IPS-15b (cell line): ENCODE measurements around the gene TMEM267.
"Not testable (repeated sequence)": the region's sequence is repeated elsewhere in the genome, so short reads cannot be mapped to it uniquely, and the experiment has no call there.

Experiments used
- H3K27me3 ChIP-seq: one replicate; pipeline ENCODE4 v1.6.1; 2013; ENCODE audit warnings: low read length; ENCODE audit not compliant: control insufficient read depth, insufficient read depth
- H3K36me3 ChIP-seq: one replicate; pipeline ENCODE4 v1.6.1; 2013; ENCODE audit warnings: low read length; ENCODE audit not compliant: control insufficient read depth, insufficient read depth
- H3K4me1 ChIP-seq: one replicate; pipeline ENCODE4 v1.6.1; 2013; ENCODE audit warnings: mild to moderate bottlenecking, low read length; ENCODE audit not compliant: control insufficient read depth, insufficient read depth
- H3K4me3 ChIP-seq: one replicate; pipeline ENCODE4 v1.5.1; 2013; ENCODE audit warnings: low read depth, low read length
- H3K9ac ChIP-seq: one replicate; pipeline ENCODE4 v1.6.1; 2013; ENCODE audit warnings: low read depth, mild to moderate bottlenecking, low read length
- H3K9me3 ChIP-seq: one replicate; pipeline ENCODE4 v1.6.1; 2013; ENCODE audit warnings: mild to moderate bottlenecking, low read length; ENCODE audit not compliant: control insufficient read depth, insufficient read depth

Gene TMEM267, protein sequence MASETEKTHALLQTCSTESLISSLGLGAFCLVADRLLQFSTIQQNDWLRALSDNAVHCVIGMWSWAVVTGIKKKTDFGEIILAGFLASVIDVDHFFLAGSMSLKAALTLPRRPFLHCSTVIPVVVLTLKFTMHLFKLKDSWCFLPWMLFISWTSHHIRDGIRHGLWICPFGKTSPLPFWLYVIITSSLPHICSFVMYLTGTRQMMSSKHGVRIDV

DNA sequence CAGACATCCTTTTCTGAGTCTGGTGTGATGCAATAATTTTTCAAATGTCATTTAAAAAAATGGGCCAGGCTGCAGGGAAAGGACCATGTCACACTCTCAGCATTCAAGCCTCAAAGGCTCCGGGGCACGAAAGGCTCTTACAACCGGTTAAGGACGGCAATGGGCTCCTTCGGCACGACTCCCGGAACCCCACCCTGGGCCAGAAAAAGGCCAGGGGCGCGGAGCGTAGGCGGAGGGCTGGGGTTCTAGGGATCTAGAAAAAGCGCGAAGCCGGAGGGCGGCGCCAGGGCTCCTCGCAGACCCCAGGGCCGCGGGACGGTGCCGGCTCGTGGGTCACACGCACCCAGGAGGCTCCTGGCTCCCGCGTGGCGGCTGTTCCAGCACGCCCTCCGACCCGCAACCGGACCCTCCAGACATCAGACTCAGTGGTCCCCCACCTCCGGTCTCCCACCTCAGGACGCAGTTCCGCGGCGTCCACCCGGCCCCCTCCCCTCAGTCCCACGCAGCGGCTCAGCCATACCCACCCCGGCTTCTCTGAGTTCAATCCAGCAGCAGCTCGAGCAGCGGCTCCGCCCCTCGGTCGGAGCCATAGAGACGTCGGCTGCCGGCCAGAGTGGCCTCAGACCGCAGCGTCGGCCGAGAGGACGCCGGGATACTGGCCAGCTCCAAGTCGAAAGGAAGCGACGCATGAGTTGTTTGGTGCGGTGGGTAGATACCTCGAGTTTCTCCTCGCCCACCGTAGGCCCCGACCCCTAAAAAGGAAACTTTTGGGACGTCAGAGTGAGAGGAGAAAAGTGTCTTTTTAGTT is at the start of gene TMEM267:
TSS of gene TMEM267 (minus strand) at position 568 of the 808 bp plus-strand sequence. CDS start 29,896 bp downstream, outside the sequence.
- no peaks in the 10 kb centered on the region for H3K9me3 ChIP-seq
- H3K27me3 ChIP-seq, result no peaks in the 10 kb centered on the region
- no peaks in the 10 kb centered on the region for H3K36me3 ChIP-seq
- H3K4me1 ChIP-seq, result no peaks in the 10 kb centered on the region
- H3K9ac ChIP-seq, result peak within 1 kb of the TSS; percentile 92
- H3K4me3 ChIP-seq, result peak within 1 kb of the TSS; percentile 83

DNA sequence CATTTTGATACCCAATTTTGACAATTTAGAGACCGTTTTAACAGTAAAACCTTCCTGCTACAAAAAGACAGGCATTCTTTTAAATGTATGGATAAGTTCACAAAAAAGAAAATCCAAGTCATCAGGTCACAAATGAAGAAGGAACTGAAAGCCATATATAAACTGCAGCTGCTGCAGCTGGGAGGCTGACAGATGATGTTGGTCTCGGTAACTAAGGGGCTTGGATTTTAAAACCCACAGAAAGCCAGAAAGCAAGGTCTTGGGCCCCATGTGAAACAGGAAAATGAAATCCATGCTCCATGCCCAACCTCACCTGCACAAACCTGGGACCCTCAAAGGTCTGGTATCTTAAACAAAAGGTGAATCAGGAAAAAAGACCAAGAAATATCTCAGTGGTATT is 47.0 kb upstream of the TMEM267 start:
- Histone ChIP-seq H3K36me3 (peaks cover 13% of the 10 kb centered on the region), H3K9ac (no peak overlapping the region), H3K4me3 (no peak overlapping the region), H3K9me3 (no peaks in the 10 kb centered on the region), H3K4me1 (no peaks in the 10 kb centered on the region), H3K27me3 (no peaks in the 10 kb centered on the region)

DNA sequence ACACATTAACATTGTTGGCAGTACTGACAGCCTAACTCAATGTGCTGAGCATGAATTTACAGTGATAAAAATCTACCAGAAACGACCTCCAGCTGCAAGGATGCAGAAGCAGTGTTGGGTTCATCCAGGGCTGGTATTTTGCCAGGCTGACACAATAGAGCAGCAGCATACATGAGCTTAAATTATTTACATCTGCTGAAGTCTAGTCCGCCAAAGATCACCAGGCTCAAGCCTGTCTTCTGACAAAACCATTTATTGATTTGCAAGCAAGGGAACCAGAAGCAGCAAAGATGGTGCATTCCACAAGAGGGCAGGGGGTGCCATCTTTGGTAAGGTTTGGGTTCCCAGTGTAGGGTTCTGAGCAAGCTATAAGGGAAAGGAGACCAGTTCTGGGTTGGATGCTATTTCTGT is 40.0 kb upstream of the TMEM267 start:
- Histone ChIP-seq H3K36me3 (peaks cover 4% of the 10 kb centered on the region), H3K27me3 (no peaks in the 10 kb centered on the region), H3K4me1 (no peaks in the 10 kb centered on the region), H3K4me3 (no peak overlapping the region), H3K9me3 (no peaks in the 10 kb centered on the region), H3K9ac (no peak overlapping the region)

DNA sequence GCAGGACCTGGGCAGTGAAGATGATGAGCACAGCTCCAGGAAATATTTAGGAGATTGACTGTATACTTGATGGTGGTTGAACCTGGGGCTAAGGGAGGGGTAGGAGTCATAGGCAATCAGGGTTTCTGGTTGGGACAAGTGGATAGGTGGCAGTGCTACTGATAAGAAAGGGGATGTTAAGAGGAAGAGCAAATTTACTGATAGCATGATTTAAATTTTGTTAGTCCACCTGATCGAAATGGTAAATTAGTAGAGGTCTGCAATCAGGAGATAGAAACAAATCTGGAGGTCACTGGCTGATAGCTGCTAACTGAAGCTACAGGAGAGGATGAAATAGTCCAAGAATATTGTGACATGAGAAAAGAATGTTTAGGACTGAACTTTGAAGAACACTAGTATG is 37.0 kb upstream of the TMEM267 start:
- Histone ChIP-seq H3K4me1 (peaks cover under 1% of the 10 kb centered on the region), H3K4me3 (no peak overlapping the region), H3K9ac (no peak overlapping the region), H3K27me3 (no peaks in the 10 kb centered on the region), H3K9me3 (no peaks in the 10 kb centered on the region), H3K36me3 (no peaks in the 10 kb centered on the region)

DNA sequence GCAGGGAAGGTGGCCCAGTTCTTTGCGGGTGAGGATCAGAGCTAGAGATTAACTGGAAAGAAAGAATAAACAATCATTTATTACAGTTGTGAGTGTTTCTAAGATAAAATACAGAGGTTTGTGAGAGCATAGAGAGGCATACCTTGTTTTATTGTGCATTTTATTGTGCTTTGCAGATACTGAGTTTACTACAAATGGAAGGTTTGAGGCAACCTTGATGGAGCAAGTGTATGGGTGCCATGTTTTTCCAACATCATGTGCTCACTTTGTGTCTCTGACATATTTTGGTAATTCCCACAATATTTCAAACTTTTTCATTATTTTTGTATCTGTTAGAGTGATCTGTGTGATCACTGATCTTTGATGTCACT is 32.0 kb upstream of the TMEM267 start:
- Histone ChIP-seq H3K9ac (peak overlapping the region; percentile 94), H3K4me1 (peaks cover 7% of the 10 kb centered on the region)

DNA sequence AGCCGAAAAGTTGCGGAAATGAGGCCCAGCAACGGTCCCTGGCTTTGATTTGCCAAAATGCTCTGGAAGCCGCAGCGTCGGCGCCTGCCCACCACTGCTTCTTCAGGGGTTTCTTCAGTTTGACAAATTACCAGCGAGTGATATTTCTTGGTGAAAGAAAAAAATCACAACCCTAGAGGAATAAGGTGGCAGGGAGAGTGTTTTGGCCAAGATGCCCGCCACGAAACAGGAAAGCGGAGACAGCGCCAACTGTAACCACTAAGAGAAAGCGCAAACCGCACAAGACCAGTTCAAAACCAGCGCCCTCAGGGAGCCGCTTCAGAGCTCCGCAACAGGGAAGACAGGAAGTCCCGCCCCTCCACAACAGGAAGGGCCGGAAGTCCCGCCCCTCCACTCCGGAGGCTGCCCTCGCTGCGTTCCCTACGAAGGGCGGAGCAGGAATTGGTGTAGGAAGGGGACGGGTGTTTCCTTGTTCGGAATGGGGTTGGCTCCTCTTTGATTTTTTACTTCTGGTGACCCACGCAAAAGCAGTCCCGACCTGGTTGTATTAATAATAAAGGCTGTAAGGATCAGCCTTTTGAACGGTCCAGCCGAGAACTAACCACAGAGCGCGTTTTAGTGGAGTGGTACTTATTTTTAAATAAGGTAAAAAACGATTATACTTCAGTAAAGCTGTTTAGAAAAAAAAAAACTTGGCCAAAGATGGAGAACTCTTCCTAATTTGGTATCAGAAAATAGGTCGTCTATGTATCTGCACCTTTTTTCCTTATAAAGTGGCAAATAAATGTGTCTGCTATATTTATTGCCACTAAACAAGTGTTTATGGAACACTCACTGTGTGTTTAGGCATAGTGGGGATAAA is 31.4 kb upstream of the TMEM267 start, which contains the start of gene C5orf34:
TSS of gene C5orf34 (minus strand) at position 333 of the 862 bp plus-strand sequence. CDS start 5,809 bp downstream, outside the sequence.
- peak within 1 kb of the TSS; percentile 95 for H3K9ac ChIP-seq
- H3K9me3 ChIP-seq, result no peaks in the 10 kb centered on the region
- H3K4me3 ChIP-seq, result peak within 1 kb of the TSS; percentile 90
- peaks cover 7% of the 10 kb centered on the region for H3K4me1 ChIP-seq
- H3K27me3 ChIP-seq, result no peaks in the 10 kb centered on the region
- no peaks in the 10 kb centered on the region for H3K36me3 ChIP-seq

More for the DNA sequence above, 32.0 kb upstream of the TMEM267 start:
- Histone ChIP-seq H3K36me3 (no peaks in the 10 kb centered on the region), H3K9me3 (no peaks in the 10 kb centered on the region), H3K27me3 (no peaks in the 10 kb centered on the region), H3K4me3 (peak overlapping the region; percentile 90)

DNA sequence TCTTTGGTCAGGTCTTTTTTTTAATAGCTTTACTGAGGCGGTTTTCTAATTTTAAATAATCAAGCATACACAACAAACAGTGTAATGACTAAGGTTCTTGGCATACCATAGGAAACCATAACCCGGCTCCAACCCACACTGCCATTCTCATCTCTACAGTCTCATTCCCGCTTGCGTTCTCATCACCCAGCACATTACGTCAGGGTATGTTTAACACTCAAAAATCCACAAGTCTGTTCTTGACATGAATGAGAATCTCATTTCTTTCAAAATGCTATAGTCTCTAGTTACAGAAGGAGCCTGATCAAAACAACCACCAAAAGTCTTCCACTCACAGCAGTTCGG is 30.8 kb upstream of the TMEM267 start:
- Histone ChIP-seq H3K9ac (peak overlapping the region; percentile 95), H3K36me3 (no peaks in the 10 kb centered on the region), H3K4me3 (peak overlapping the region; percentile 90), H3K27me3 (no peaks in the 10 kb centered on the region), H3K9me3 (no peaks in the 10 kb centered on the region), H3K4me1 (peaks cover 7% of the 10 kb centered on the region)

DNA sequence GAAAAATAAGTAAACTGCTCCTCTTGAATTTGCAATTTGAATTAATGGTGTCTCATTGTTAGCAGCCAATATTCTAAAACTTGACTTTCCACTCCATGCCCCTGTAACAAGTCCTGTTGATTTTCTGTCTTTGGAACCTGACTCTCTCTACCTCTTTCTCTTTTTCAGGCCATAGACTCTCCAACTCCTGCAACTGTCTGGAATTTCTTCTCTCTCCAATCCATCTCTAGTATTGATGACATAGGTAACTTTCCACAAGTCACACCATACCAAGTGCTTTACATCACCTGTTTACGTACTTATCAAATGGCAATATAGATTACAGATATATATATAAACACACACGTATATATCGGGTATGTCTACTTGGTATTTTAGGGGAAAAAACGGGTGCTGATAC is 30.4 kb upstream of the TMEM267 start:
- Histone ChIP-seq H3K9ac (peak overlapping the region; percentile 95), H3K4me1 (peaks cover 7% of the 10 kb centered on the region), H3K9me3 (no peaks in the 10 kb centered on the region), H3K36me3 (no peaks in the 10 kb centered on the region), H3K4me3 (peak overlapping the region; percentile 90), H3K27me3 (no peaks in the 10 kb centered on the region)

DNA sequence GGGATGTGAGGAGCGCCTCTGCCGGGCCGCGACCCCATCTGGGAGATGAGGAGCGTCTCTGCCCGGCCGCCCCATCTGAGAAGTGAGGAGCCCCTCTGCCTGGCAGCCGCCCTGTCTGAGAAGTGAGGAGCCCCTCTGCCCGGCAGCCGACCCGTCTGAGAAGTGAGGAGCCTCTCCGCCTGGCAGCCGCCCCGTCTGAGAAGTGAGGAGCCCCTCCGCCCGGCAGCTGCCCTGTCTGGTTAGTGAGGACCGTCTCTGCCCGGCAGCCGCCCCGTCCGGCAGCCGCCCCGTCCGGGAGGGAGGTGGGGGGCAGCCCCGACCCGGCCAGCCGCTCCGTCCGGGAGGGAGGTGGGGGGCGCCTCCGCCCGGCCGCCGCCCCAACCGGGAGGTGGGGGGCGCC is 27.4 kb upstream of the TMEM267 start:
- H3K4me1 ChIP-seq, H3K9ac ChIP-seq, H3K27me3 ChIP-seq, H3K36me3 ChIP-seq, H3K9me3 ChIP-seq, H3K4me3 ChIP-seq: not testable (repeated sequence)

DNA sequence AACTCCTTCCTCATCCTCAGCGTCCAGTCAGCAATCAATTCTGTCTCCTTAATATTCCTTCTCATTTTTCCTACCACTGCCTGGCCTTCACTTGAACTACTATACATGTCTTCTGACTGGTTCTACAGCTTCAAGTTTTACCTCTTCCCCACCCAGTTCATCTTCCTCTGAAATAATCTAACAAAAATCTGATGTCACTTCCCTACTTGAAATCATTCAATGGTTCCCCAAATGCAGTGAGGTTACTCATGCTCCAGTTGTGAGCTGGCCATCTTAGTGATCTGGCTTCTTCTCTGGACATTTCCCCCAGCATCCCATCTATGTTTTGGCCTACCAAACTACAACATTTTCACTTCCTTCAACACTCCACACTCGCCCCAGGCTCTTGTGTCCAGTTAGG is 14.9 kb upstream of the TMEM267 start:
- H3K27me3 ChIP-seq, result no peaks in the 10 kb centered on the region
- H3K9me3 ChIP-seq, result no peaks in the 10 kb centered on the region
- H3K9ac ChIP-seq, result no peak overlapping the region
- H3K36me3 ChIP-seq, result no peaks in the 10 kb centered on the region
- no peak overlapping the region for H3K4me3 ChIP-seq
- H3K4me1 ChIP-seq, result no peaks in the 10 kb centered on the region

DNA sequence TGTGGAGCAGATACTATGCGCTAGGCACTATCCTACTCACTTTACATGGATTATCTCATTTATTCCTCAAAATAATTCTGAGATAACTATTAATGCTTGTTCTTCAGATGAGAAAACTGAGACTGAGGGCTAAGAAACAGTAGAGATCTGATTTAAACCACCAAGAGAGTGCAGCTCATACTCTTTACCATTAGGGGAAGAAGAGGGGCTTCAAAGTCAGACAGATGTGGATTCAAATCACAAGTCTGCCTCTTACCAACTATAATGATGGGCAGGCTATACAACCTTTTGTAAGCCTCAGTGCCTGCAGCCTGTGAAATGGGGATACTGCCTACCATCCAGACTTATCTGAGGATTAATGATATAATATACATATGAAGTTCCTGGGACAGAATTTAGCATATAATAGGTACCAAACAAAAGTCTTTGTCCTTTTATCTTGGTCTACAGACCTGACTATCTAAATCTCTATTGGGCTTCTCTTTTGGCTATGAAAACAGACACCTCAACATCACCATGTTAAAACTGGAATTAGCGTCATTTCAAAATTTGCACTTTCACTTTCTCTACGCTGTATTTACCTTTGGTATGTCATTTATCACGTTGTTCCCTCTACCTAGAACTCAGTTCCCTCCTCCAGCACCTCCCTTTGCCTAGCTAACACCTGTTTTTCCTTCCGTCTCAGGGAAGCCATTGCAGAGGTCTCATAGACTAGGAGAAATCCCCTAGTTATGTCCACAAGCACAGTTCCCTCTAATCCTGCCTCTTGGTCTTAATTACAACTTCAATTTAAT is 13.8 kb upstream of the TMEM267 start:
- H3K27me3 ChIP-seq, result no peaks in the 10 kb centered on the region
- H3K36me3 ChIP-seq, result no peaks in the 10 kb centered on the region
- no peaks in the 10 kb centered on the region for H3K4me1 ChIP-seq
- no peaks in the 10 kb centered on the region for H3K9me3 ChIP-seq
- no peak overlapping the region for H3K9ac ChIP-seq
- H3K4me3 ChIP-seq, result no peak overlapping the region
